HUES48 (cell line): ENCODE results near the gene TERT.

Experiments
- H3K27ac ChIP-seq: one replicate; pipeline ENCODE4 v1.7.0; 2013; ENCODE audit warnings: low read depth, low read length, inconsistent platforms
- H3K27me3 ChIP-seq: 2 replicates; pipeline ENCODE4 v1.6.1; 2013; ENCODE audit warnings: mild to moderate bottlenecking, low read length; ENCODE audit not compliant: control insufficient read depth, insufficient read depth
- H3K36me3 ChIP-seq: 2 replicates; pipeline ENCODE4 v1.6.1; 2013; ENCODE audit warnings: low read length; ENCODE audit not compliant: control insufficient read depth, insufficient read depth
- H3K4me1 ChIP-seq: 2 replicates; pipeline ENCODE4 v1.6.1; 2013; ENCODE audit warnings: mild to moderate bottlenecking, low read length; ENCODE audit not compliant: control insufficient read depth, insufficient read depth
- H3K4me3 ChIP-seq: 2 replicates; pipeline ENCODE4 v1.5.1; 2013; ENCODE audit warnings: mild to moderate bottlenecking, low read depth, low read length
- H3K9ac ChIP-seq: 2 replicates; pipeline ENCODE4 v1.6.1; 2013; ENCODE audit warnings: mild to moderate bottlenecking, low read depth, low read length, moderate library complexity
- H3K9me3 ChIP-seq: 2 replicates; pipeline ENCODE4 v1.6.1; 2013; ENCODE audit warnings: low read length; ENCODE audit not compliant: control insufficient read depth, insufficient read depth

Gene TERT

GRCh38 chr5:1207555-1207954, 87.3 kb downstream of the TERT start:
- Histone ChIP-seq H3K4me1 (peaks cover 3% of the 10 kb centered on the region; the same call in 1 of the 2 replicates), H3K27ac (no peak overlapping the region), H3K36me3 (no peaks in the 10 kb centered on the region), H3K4me3 (no peak overlapping the region), H3K9me3 (no peaks in the 10 kb centered on the region), H3K9ac (no peak overlapping the region), H3K27me3 (no peaks in the 10 kb centered on the region)

- H3K9ac ChIP-seq, result no peak overlapping the region
- H3K9me3 ChIP-seq, result no peaks in the 10 kb centered on the region
- H3K4me1 ChIP-seq, result peaks cover 3% of the 10 kb centered on the region; the same call in 1 of the 2 replicates
- no peaks in the 10 kb centered on the region for H3K27me3 ChIP-seq
- no peak overlapping the region for H3K27ac ChIP-seq
- no peaks in the 10 kb centered on the region for H3K36me3 ChIP-seq
- H3K4me3 ChIP-seq, result no peak overlapping the region
Observed at GRCh38 chr5:1206521-1207412, 88.1 kb downstream of the TERT start.

GRCh38 chr5:1205255-1206180, 89.3 kb downstream of the TERT start:
- Histone ChIP-seq H3K9me3 (no peaks in the 10 kb centered on the region), H3K27me3 (no peaks in the 10 kb centered on the region), H3K36me3 (no peaks in the 10 kb centered on the region), H3K4me3 (no peak overlapping the region), H3K9ac (no peak overlapping the region), H3K27ac (no peak overlapping the region), H3K4me1 (peaks cover 3% of the 10 kb centered on the region; the same call in 1 of the 2 replicates)

GRCh38 chr5:1204693-1205242, 90.1 kb downstream of the TERT start:
- no peak overlapping the region for H3K27ac ChIP-seq
- no peak overlapping the region for H3K9ac ChIP-seq
- no peaks in the 10 kb centered on the region for H3K9me3 ChIP-seq
- no peak overlapping the region for H3K4me3 ChIP-seq
- H3K4me1 ChIP-seq, result peaks cover 3% of the 10 kb centered on the region; the same call in 1 of the 2 replicates
- no peaks in the 10 kb centered on the region for H3K36me3 ChIP-seq
- H3K27me3 ChIP-seq, result no peaks in the 10 kb centered on the region

- H3K4me3 ChIP-seq, result no peak overlapping the region
- no peaks in the 10 kb centered on the region; the same call in 1 of the 2 replicates for H3K27me3 ChIP-seq
- H3K4me1 ChIP-seq, result peaks cover 3% of the 10 kb centered on the region; the same call in 1 of the 2 replicates
- no peak overlapping the region for H3K9ac ChIP-seq
- no peaks in the 10 kb centered on the region for H3K9me3 ChIP-seq
- no peak overlapping the region for H3K27ac ChIP-seq
- no peaks in the 10 kb centered on the region for H3K36me3 ChIP-seq
Observed at GRCh38 chr5:1203968-1204692, 90.7 kb downstream of the TERT start.

DNA sequence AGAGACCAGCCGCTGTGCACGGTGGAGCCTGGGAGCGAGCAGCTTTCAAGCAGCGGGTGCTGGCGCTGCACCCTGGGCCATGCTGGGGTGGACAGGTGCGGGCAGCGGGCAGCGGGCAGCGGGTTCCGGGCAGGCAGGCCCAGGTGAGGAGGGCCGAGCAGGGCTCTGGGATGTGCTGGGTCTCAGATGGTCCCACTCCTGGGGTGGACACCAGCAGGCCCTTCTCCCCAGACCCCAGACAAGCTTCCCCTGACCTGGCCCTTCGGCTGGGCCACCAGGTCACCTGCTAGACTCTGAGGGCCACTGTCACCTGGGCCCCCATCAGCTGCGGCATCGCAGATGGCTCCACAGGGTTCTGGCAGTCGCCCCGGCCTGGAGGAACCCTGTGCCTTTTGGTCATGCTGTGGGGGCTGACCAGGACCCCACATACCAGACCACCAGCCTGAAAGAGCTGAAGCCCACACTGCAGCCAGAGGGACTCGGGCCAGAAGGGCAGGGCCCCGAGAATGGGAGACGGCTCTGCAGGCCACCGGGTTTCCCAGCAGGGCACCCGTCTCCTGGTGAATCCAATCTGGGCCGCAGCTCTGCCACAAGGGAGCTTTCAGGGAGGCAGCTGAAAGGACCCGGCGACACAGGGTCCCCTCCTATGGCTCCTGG, 91.4 kb downstream of the TERT start:
- no peak overlapping the region for H3K27ac ChIP-seq
- peaks cover 3% of the 10 kb centered on the region; the same call in 1 of the 2 replicates for H3K4me1 ChIP-seq
- no peaks in the 10 kb centered on the region for H3K9me3 ChIP-seq
- H3K9ac ChIP-seq, result no peak overlapping the region
- H3K4me3 ChIP-seq, result no peak overlapping the region
- H3K36me3 ChIP-seq, result no peaks in the 10 kb centered on the region
- no peaks in the 10 kb centered on the region; the same call in 1 of the 2 replicates for H3K27me3 ChIP-seq
